ENCODE measurements around the gene UNC119B. TPM values are rescaled to one million over a fixed set of nuclear protein-coding genes. Genes with fewer than 3 reads are reported as not detected.

Gene UNC119B
- total and polyA plus RNA-seq, 2 of the 4 experiments (the other 2 are of a cell fraction): 8.4 to 21.6 TPM

- H4K8ac ChIP-seq (ENCODE audit: low read depth in 2 of 2, low read length in 2 of 2): no peak overlapping the region
- H3K4me1 ChIP-seq (ENCODE audit: control insufficient read depth, insufficient read depth, low read length): no peaks in the 10 kb centered on the region
- H3K4me2 ChIP-seq (ENCODE audit: low read depth, low read length): no peak overlapping the region
- H3K4me3 ChIP-seq (ENCODE audit: insufficient read depth, low read depth, low read length): no peak overlapping the region
- no peak overlapping the region for H3K4ac ChIP-seq (ENCODE audit: low read depth, low read length)
- H4K20me1 ChIP-seq (ENCODE audit: insufficient read depth, low read length): no peaks in the 10 kb centered on the region
- dilution Hi-C loops (cut with HindIII; ENCODE audit: low sequenced_read_pairs, unreplicated experiment): no loop called here
- peaks cover 14% of the 10 kb centered on the region for H3K36me3 ChIP-seq (ENCODE audit: control insufficient read depth, insufficient read depth, low read length)
- no peak overlapping the region for H2AFZ ChIP-seq (replicated peaks; ENCODE audit: low read length, poor library complexity)
- ChIA-PET POLR2A (ENCODE audit: unreplicated experiment) (no interaction called here), CTCF (no interaction called here)
- H3K9me1 ChIP-seq (ENCODE audit: insufficient read depth, low read length): no peaks in the 10 kb centered on the region; the same call in 1 of the 2 replicates
- no peak overlapping the region for H3K14ac ChIP-seq (replicated peaks; ENCODE audit: low read depth, low read length)
- no peak overlapping the region for H3K9ac ChIP-seq (ENCODE audit: low read depth, low read length)
- 90% methylated on average over 4 of the region's 6 CpGs; no CpG with 5 or more reads in 1 of the 2 experiments for WGBS, 2 experiments (ENCODE audit: extremely low coverage in 2 of 2, insufficient read length in 1 of 2)
- in situ Hi-C loops (cut with MboI; ENCODE audit: low sequenced_read_pairs): no loop called here
- no peak overlapping the region for H3K18ac ChIP-seq (ENCODE audit: low read depth, low read length)
- H3K27me3 ChIP-seq (ENCODE audit: control insufficient read depth, insufficient read depth, low read length): no peaks in the 10 kb centered on the region
- no peak overlapping the region for H4K91ac ChIP-seq (ENCODE audit: insufficient read depth, low read depth, low read length)
- DNase-seq (no peak), ATAC-seq (ENCODE audit: low read depth) (no peak)
- H3K23ac ChIP-seq (ENCODE audit: low read depth, low read length): no peak overlapping the region
- peaks cover 3% of the 10 kb centered on the region; the same call in 1 of the 2 replicates for H3K9me3 ChIP-seq (ENCODE audit: control insufficient read depth, insufficient read depth, low read length)
- no peak for TF ChIP-seq SMC3 (IDR thresholded peaks at IDR 0.05; ENCODE audit: low read depth, low read length)
- TF ChIP-seq MAFK (IDR thresholded peaks at IDR 0.05; ENCODE audit: low read depth, low read length): no peak
- no peak for TF ChIP-seq RCOR1 (IDR thresholded peaks at IDR 0.05; ENCODE audit: insufficient replicate concordance, low read length)
- TF ChIP-seq MXI1 (IDR thresholded peaks at IDR 0.05; ENCODE audit: borderline replicate concordance, low read depth, low read length): no peak
- no peak for TF ChIP-seq NFE2L2 (IDR thresholded peaks at IDR 0.05; ENCODE audit: low read depth, low read length)
- no peak for TF ChIP-seq FOS (IDR thresholded peaks at IDR 0.05; ENCODE audit: low read depth, low read length)
- TF ChIP-seq RFX5 (IDR thresholded peaks at IDR 0.05; ENCODE audit: low read depth, low read length): no peak
- TF ChIP-seq ELK1 (IDR thresholded peaks at IDR 0.05; ENCODE audit: borderline replicate concordance, low read depth, low read length): no peak
- no peak for TF ChIP-seq RAD21 (IDR thresholded peaks at IDR 0.05; ENCODE audit: low read length)
- TF ChIP-seq CHD1 (IDR thresholded peaks at IDR 0.05; ENCODE audit: low read depth, low read length): no peak
- no peak for TF ChIP-seq CEBPB (IDR thresholded peaks at IDR 0.05; ENCODE audit: low read depth, low read length)
- no peak for TF ChIP-seq MAZ (IDR thresholded peaks at IDR 0.05; ENCODE audit: borderline replicate concordance, low read depth, low read length)
- TF ChIP-seq CTCF (conservative IDR thresholded peaks at IDR 0.05; ENCODE audit: low read depth, low read length): no peak
- no peak for TF ChIP-seq BHLHE40 (IDR thresholded peaks at IDR 0.05; ENCODE audit: low read depth, low read length)
- no peak for TF ChIP-seq USF2 (IDR thresholded peaks at IDR 0.05; ENCODE audit: low read depth, low read length)
- H2BK20ac ChIP-seq (ENCODE audit: low read depth, low read length): no peak overlapping the region
- no TSS peak for BruUV-seq (replicated peaks)
- no peak overlapping the region for H2BK15ac ChIP-seq (ENCODE audit: low read depth, low read length)
- H2AK5ac ChIP-seq (ENCODE audit: low read depth, low read length): no peak overlapping the region
- intact Hi-C loops (cut with micrococcal nuclease): no loop called here
- no peak overlapping the region for H3K27ac ChIP-seq (ENCODE audit: insufficient read depth, low read length)
- H2BK120ac ChIP-seq (ENCODE audit: low read depth, low read length): no peak overlapping the region
- H3K56ac ChIP-seq (ENCODE audit: extremely low read depth, insufficient read depth, low read length): no peak overlapping the region
- no peaks in the 10 kb centered on the region for H3K79me1 ChIP-seq (ENCODE audit: low read depth in 1 of 2, low read length in 2 of 2)
- no peak overlapping the region for H2AK9ac ChIP-seq (replicated peaks; ENCODE audit: low read depth, low read length, poor library complexity)
- H2BK5ac ChIP-seq (ENCODE audit: low read depth, low read length, poor library complexity, severe bottlenecking): no peak overlapping the region
- no peak overlapping the region for H4K5ac ChIP-seq (ENCODE audit: low read depth, low read length)
Observed at GRCh38 chr12:120757949-120758348, 47.7 kb downstream of the UNC119B start.

Data from IMR-90 (cell line).